Vagina (tissue), 2 donors: ENCODE data around the gene ACSL1.

Experiments
- CTCF ChIP-seq, 3 experiments: fragments of 450-650 bp in 2 of 3; fragments of 200-600 bp in 1 of 3; sonication (generic) in 1 of 3; IDR thresholded peaks; one replicate each; pipeline ENCODE4 v1.5.1; 2017 to 2019; ENCODE audit warnings: antibody characterized with exemption in 3 of 3, mild to moderate bottlenecking in 2 of 3, moderate library complexity in 2 of 3
- POLR2A ChIP-seq, 2 donors: fragments of 450-650 bp; IDR thresholded peaks; one replicate each; pipeline ENCODE4 v1.6.1; 2017; ENCODE audit warnings: antibody characterized with exemption in 2 of 2, mild to moderate bottlenecking in 2 of 2, moderate library complexity in 2 of 2

GRCh38 chr4:184706453-184706852 is 119.3 kb downstream of the ACSL1 start:
- TF ChIP-seq CTCF (IDR thresholded peaks at IDR 0.05): no peak
- TF ChIP-seq POLR2A (IDR thresholded peaks at IDR 0.05): no peak
